HCT116 (cell line): Measurements from ENCODE around the gene OR2B2. TPM values are rescaled to one million over a fixed set of nuclear protein-coding genes. Genes with fewer than 3 reads are reported as not detected.
"Not testable (repeated sequence)": the region's sequence is repeated elsewhere in the genome, so short reads cannot be mapped to it uniquely, and the experiment has no call there.

ENCODE experiments used
- ATAC-seq: fragments of 200-7000 bp; cut with Tn5 transposase; 2 replicates; pipeline ENCODE4 v1.9.1; 2020; ENCODE audit warnings: mild to moderate bottlenecking, moderate library complexity
- BruUV-seq: library from RNA; stranded (reverse); fragments of 400-500 nt; replicated peaks from 2 replicates; lab custom pipeline; 2021; lab: Mats Ljungman, UMichigan
- CTCF ChIA-PET: fragments of 300-600 bp; sonication (Branson Sonifier 250); formaldehyde crosslinking; loops from one replicate; lab custom pipeline; 2021; ENCODE audit warnings: antibody characterized with exemption; lab: Charles Lee
- POLR2A ChIA-PET: fragments of 300-600, 350-600 bp; sonication (Branson Sonifier 250); formaldehyde crosslinking; loops from one replicate; lab custom pipeline; 2021; ENCODE audit warnings: antibody characterized with exemption; lab: Charles Lee
- RAD21 ChIA-PET, 2 experiments: fragments of 300-600 bp; sonication (Branson Sonifier 250); formaldehyde crosslinking; loops; one replicate each; lab custom pipeline; 2023; ENCODE audit warnings: low total read pairs in 2 of 2; ENCODE audit not compliant: uncharacterized antibody in 2 of 2, unreplicated experiment in 2 of 2, low non-redundant PET in 1 of 2; lab: Charles Lee
- DNase-seq: peaks from one replicate; pipeline ENCODE4 v3.0.0-alpha.2; 2010; ENCODE audit warnings: low read depth, low spot score
- H2AFZ ChIP-seq: fragments of 200-600 bp; shearing (Covaris generic), sonication (generic); 2 replicates; pipeline ENCODE4 v1.6.1; 2017; ENCODE audit warnings: low read depth, mixed run types, mixed read lengths, antibody characterized with exemption, low read length; ENCODE audit not compliant: poor library complexity, severe bottlenecking
- H3K27ac ChIP-seq: 2 replicates; pipeline ENCODE4 v1.5.1; 2012; ENCODE audit warnings: low read depth, low read length
- H3K27me3 ChIP-seq: fragments of 200-600 bp; sonication (generic); 2 replicates; pipeline ENCODE4 v1.6.1; 2016; ENCODE audit warnings: mixed run types, low read length, mixed read lengths; ENCODE audit not compliant: insufficient read depth
- H3K36me3 ChIP-seq, 2 experiments: fragments of 200-500 bp in 1 of 2; fragments of 200-600 bp in 1 of 2; sonication (Bioruptor generic) in 1 of 2; sonication (generic) in 1 of 2; 2 replicates each; pipeline versions ENCODE4 v1.5.1 to v1.6.1; 2014 to 2016; ENCODE audit warnings: low read length in 2 of 2, inconsistent platforms in 1 of 2, mixed read lengths in 1 of 2, mixed run types in 1 of 2; ENCODE audit not compliant: insufficient read depth in 2 of 2, control insufficient read depth in 1 of 2
- H3K4me1 ChIP-seq, 2 experiments: fragments of 200-600 bp in 1 of 2; sonication (generic) in 1 of 2; 2 replicates each; pipeline versions ENCODE4 v1.5.1 to v1.6.1; 2012 to 2017; ENCODE audit warnings: low read length in 2 of 2, inconsistent platforms in 1 of 2, mild to moderate bottlenecking in 1 of 2, mixed read lengths in 1 of 2, mixed run types in 1 of 2, moderate library complexity in 1 of 2; ENCODE audit not compliant: insufficient read depth in 2 of 2, control insufficient read depth in 1 of 2
- H3K4me2 ChIP-seq: fragments of 200-600 bp; sonication (generic); 2 replicates; pipeline ENCODE4 v1.6.1; 2017; ENCODE audit warnings: mixed run types, low read length, mixed read lengths
- H3K4me3 ChIP-seq, 2 experiments: fragments of 200-600 bp in 1 of 2; sonication (generic) in 1 of 2; replicated peaks in 1 of 2; 2 replicates each; pipeline ENCODE4 v1.5.1; 2011 to 2016; ENCODE audit warnings: low read length in 2 of 2, control low read depth in 1 of 2, low read depth in 1 of 2, mild to moderate bottlenecking in 1 of 2, mixed read lengths in 1 of 2, mixed run types in 1 of 2
- H3K79me2 ChIP-seq: fragments of 200-600 bp; sonication (generic); 2 replicates; pipeline ENCODE4 v1.6.1; 2017; ENCODE audit warnings: mild to moderate bottlenecking, mixed run types, low read length, moderate library complexity, mixed read lengths; ENCODE audit not compliant: insufficient read depth
- H3K9ac ChIP-seq: fragments of 200-600 bp; sonication (generic); 2 replicates; pipeline ENCODE4 v1.6.1; 2016; ENCODE audit warnings: low read length, mixed read lengths
- H3K9me2 ChIP-seq: fragments of 200-600 bp; sonication (generic), shearing (Covaris generic); 2 replicates; pipeline ENCODE4 v1.6.1; 2017; ENCODE audit warnings: mixed run types, mild to moderate bottlenecking, moderate library complexity; ENCODE audit not compliant: insufficient read depth
- H3K9me3 ChIP-seq, 2 experiments: fragments of 200-500 bp in 1 of 2; fragments of 200-600 bp in 1 of 2; sonication (Bioruptor generic) in 1 of 2; sonication (generic) in 1 of 2; 2 replicates each; pipeline ENCODE4 v1.6.1; 2014 to 2017; ENCODE audit warnings: low read length in 2 of 2, mixed read lengths in 2 of 2, inconsistent platforms in 1 of 2, low read depth in 1 of 2, mild to moderate bottlenecking in 1 of 2, mixed run types in 1 of 2, moderate library complexity in 1 of 2; ENCODE audit not compliant: control insufficient read depth in 1 of 2, insufficient read depth in 1 of 2
- H4K20me1 ChIP-seq: fragments of 200-600 bp; sonication (generic), shearing (Covaris generic); 2 replicates; pipeline ENCODE4 v1.6.1; 2017; ENCODE audit warnings: mixed run types, mild to moderate bottlenecking, moderate library complexity; ENCODE audit not compliant: insufficient read depth
- CBX3 ChIP-seq: IDR thresholded peaks from 2 replicates; pipeline ENCODE4 v1.6.1; 2012; ENCODE audit warnings: low read depth
- FOSL1 ChIP-seq: IDR thresholded peaks from 2 replicates; pipeline ENCODE4 v1.6.1; 2012; ENCODE audit warnings: low read depth
- RAD21 ChIP-seq: IDR thresholded peaks from 2 replicates; pipeline ENCODE4 v1.6.1; 2012; ENCODE audit warnings: low read depth, mild to moderate bottlenecking
- TCF7L2 ChIP-seq: IDR thresholded peaks from 2 replicates; pipeline ENCODE4 v1.7.0; 2011; ENCODE audit warnings: borderline replicate concordance, inconsistent platforms; ENCODE audit not compliant: insufficient read depth, insufficient read length; ENCODE audit errors: extremely low read depth
- YY1 ChIP-seq: IDR thresholded peaks from 2 replicates; pipeline ENCODE4 v1.6.1; 2011; ENCODE audit warnings: low read length, low read depth, moderate library complexity, mild to moderate bottlenecking; ENCODE audit not compliant: insufficient replicate concordance; ENCODE audit errors: extremely low read depth
- intact Hi-C: fragments of 100-400 bp; cut with micrococcal nuclease; formaldehyde crosslinking; loops from 2 replicates; pipeline ENCODE4 v1.10.0; 2022
- total RNA-seq: library from RNA; stranded (reverse); gene quantifications from one replicate; pipeline ENCODE4 v1.2.1, GENCODE V29; 2021; ENCODE audit not compliant: unreplicated experiment

Gene OR2B2
- total RNA-seq, 1 experiment from 2014 or later, result not detected

DNA sequence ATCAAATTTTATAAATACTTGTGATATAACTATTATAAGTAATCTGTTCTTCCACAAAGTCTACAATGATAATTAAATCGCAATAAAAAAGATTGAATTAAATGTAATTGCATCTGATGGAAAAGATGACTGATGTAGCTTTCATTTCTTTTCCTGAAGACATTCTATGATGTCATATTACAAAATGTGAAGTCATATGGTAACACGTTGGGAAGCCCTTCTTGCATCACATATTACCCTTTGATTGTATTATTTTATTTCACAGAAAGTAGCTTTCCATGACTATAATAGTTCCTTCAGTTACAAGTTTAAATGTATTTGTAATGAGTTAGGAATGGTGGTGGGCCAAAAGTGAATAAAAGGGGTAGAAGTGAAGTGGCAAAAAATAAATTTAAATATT, 19.0 kb upstream of the OR2B2 start:
- TF ChIP-seq CBX3 (no peak), RAD21 (no peak), TCF7L2 (no peak), YY1 (no peak), FOSL1 (no peak)
- POLR2A ChIA-PET, result no interaction called here
- H3K27ac ChIP-seq, result no peak overlapping the region
- CTCF ChIA-PET, result no interaction called here
- H3K9me2 ChIP-seq, result no peaks in the 10 kb centered on the region
- no peak overlapping the region for H2AFZ ChIP-seq
- H3K4me3 ChIP-seq, result no peak overlapping the region
- H3K79me2 ChIP-seq, result no peaks in the 10 kb centered on the region
- no peak for ATAC-seq
- no TSS peak for BruUV-seq
- no peaks in the 10 kb centered on the region for H3K36me3 ChIP-seq
- H4K20me1 ChIP-seq, result no peaks in the 10 kb centered on the region
- RAD21 ChIA-PET, result no interaction called here
- no peaks in the 10 kb centered on the region for H3K9me3 ChIP-seq
- no peak overlapping the region for H3K9ac ChIP-seq
- H3K27me3 ChIP-seq, result no peaks in the 10 kb centered on the region
- DNase-seq, result no peak
- no peak overlapping the region for H3K4me2 ChIP-seq
- intact Hi-C loops, result no loop called here
- H3K4me1 ChIP-seq, result no peaks in the 10 kb centered on the region

DNA sequence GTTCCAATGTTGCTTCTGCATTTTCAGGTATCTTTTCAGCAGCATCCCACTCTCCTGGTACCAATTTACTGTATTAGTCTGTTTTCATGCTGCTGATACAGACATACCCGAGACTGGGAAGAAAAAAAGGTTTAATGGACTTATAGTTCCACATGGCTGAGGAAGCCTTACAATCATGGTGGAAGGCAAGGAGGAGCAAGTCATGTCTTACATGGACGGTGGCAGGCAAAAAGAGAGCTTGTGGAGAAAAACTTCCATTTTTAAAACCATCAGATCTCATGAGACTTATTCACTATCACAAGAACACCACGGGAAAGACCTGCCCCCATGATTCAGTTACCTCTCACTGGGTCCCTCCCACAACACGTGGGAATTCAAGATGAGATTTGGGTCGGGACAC, 17.7 kb upstream of the OR2B2 start:
- POLR2A ChIA-PET, H3K9ac ChIP-seq, CTCF ChIA-PET, H3K36me3 ChIP-seq, H3K9me3 ChIP-seq, H3K27me3 ChIP-seq, RAD21 ChIA-PET, BruUV-seq, DNase-seq, H3K4me2 ChIP-seq, H3K79me2 ChIP-seq, H3K9me2 ChIP-seq, H3K27ac ChIP-seq, H3K4me1 ChIP-seq, H4K20me1 ChIP-seq, ATAC-seq, intact Hi-C loops, H3K4me3 ChIP-seq, H2AFZ ChIP-seq: not testable (repeated sequence)

DNA sequence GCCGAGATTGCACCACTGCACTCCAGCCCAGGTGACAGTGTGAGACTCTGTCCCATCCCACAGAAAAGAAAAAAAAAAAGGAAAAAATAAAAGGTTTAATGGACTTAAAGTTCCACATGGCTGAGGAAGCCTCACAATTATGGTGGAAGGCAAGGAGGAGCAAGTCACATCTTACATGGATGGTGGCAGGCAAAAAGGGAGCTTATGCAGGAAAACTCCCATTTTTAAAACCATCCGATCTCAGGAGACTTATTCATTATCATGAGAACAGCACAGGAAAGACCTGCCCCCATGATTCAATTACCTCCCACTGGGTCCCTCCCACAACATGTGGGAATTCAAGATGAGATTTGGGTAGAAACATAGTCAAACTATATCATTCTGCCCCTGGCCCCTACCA, 15.8 kb upstream of the OR2B2 start:
- H2AFZ ChIP-seq, RAD21 ChIA-PET, H3K4me3 ChIP-seq, H3K36me3 ChIP-seq, H3K27ac ChIP-seq, ATAC-seq, H3K27me3 ChIP-seq, H3K9ac ChIP-seq, H3K9me3 ChIP-seq, H3K79me2 ChIP-seq, H4K20me1 ChIP-seq, intact Hi-C loops, H3K4me2 ChIP-seq, H3K9me2 ChIP-seq, DNase-seq, CTCF ChIA-PET, BruUV-seq, POLR2A ChIA-PET, H3K4me1 ChIP-seq: not testable (repeated sequence)
